GM12878 (cell line): Measurements from ENCODE around the gene FBXL17. TPM values are rescaled to one million over a fixed set of nuclear protein-coding genes. Genes with fewer than 3 reads are reported as not detected.

Source experiments
- ATAC-seq: fragments of 200-7000 bp; cut with Tn5 transposase; 3 replicates; pipeline ENCODE4 v1.9.1; 2020; ENCODE audit warnings: mild to moderate bottlenecking, moderate library complexity
- BruUV-seq: library from RNA; stranded (reverse); fragments of 400-500 nt; replicated peaks from 2 replicates; lab custom pipeline; 2021; lab: Mats Ljungman, UMichigan
- CTCF ChIA-PET: fragments of 300-600 bp; sonication (Branson Sonifier 250); formaldehyde crosslinking; extraction: SDS; loops from one replicate; lab custom pipeline; 2021; ENCODE audit warnings: inconsistent platforms; lab: Yijun Ruan, JAX
- POLR2A ChIA-PET: fragments of 350-600 bp; formaldehyde crosslinking; extraction: SDS; loops from one replicate; lab custom pipeline; 2021; ENCODE audit warnings: inconsistent platforms; lab: Charles Lee
- RAD21 ChIA-PET: fragments of 300-600 bp; sonication (Branson Sonifier 250); formaldehyde crosslinking; loops from one replicate; lab custom pipeline; 2023; ENCODE audit warnings: antibody characterized with exemption; ENCODE audit not compliant: unreplicated experiment; lab: Charles Lee
- SMC1A ChIA-PET: fragments of 300-600 bp; sonication (Branson Sonifier 250); formaldehyde crosslinking; loops from one replicate; lab custom pipeline; 2023; ENCODE audit not compliant: unreplicated experiment, uncharacterized antibody; lab: Charles Lee
- DNase-seq: peaks from one replicate; pipeline ENCODE4 v3.0.0-alpha.2; 2011; ENCODE audit warnings: low read depth, low spot score
- FAIRE-seq: peaks from 3 replicates; lab custom pipeline; 2011; peaks lifted over from hg19 to GRCh38; lab: Jason Lieb, UNC
- H2AFZ ChIP-seq: 2 replicates; pipeline ENCODE4 v1.6.0; 2011; ENCODE audit warnings: low read depth, low read length, control low read depth; ENCODE audit not compliant: control insufficient read depth
- H3K27ac ChIP-seq: 2 replicates; pipeline ENCODE4 v1.5.1; 2011; ENCODE audit warnings: control low read depth; ENCODE audit not compliant: control insufficient read depth, insufficient read depth
- H3K27me3 ChIP-seq, 2 experiments: replicated peaks in 1 of 2; 2 replicates each; pipeline versions ENCODE4 v1.6.0 to v1.6.1; 2011; ENCODE audit warnings: low read length in 1 of 2; ENCODE audit not compliant: control insufficient read depth in 2 of 2, insufficient read depth in 2 of 2
- H3K36me3 ChIP-seq, 2 experiments: 2 replicates each; pipeline ENCODE4 v1.5.1; 2011; ENCODE audit warnings: low read length in 1 of 2; ENCODE audit not compliant: control insufficient read depth in 2 of 2, insufficient read depth in 2 of 2
- H3K4me1 ChIP-seq: 2 replicates; pipeline ENCODE4 v1.6.1; 2011; ENCODE audit warnings: mild to moderate bottlenecking, low read length, moderate library complexity, mixed read lengths; ENCODE audit not compliant: control insufficient read depth, insufficient read depth
- H3K4me2 ChIP-seq: 2 replicates; pipeline ENCODE4 v1.6.0; 2011; ENCODE audit warnings: control low read depth; ENCODE audit not compliant: control insufficient read depth, insufficient read depth
- H3K4me3 ChIP-seq: fragments of 200-600 bp; sonication (generic); 2 replicates; pipeline ENCODE4 v1.5.1; 2016
- H3K79me2 ChIP-seq: 2 replicates; pipeline ENCODE4 v1.6.0; 2011; ENCODE audit warnings: low read length; ENCODE audit not compliant: control insufficient read depth, insufficient read depth
- H3K9ac ChIP-seq: 2 replicates; pipeline ENCODE4 v1.8.0; 2011; ENCODE audit warnings: low read length, control low read depth, mixed read lengths; ENCODE audit not compliant: control insufficient read depth, insufficient read depth
- H3K9me3 ChIP-seq: replicated peaks from 3 replicates; pipeline ENCODE4 v1.5.1; 2011; ENCODE audit warnings: mild to moderate bottlenecking, low read length; ENCODE audit not compliant: control insufficient read depth, insufficient read depth
- H4K20me1 ChIP-seq: 2 replicates; pipeline ENCODE4 v1.6.0; 2011; ENCODE audit not compliant: control insufficient read depth, insufficient read depth
- BACH1 ChIP-seq: fragments of 450-650 bp; IDR thresholded peaks from 2 replicates; pipeline ENCODE4 v1.6.1; 2017; ENCODE audit warnings: mild to moderate bottlenecking, borderline replicate concordance
- BMI1 ChIP-seq: fragments of 450-650 bp; IDR thresholded peaks from 2 replicates; pipeline ENCODE4 v1.6.1; 2016; ENCODE audit warnings: mild to moderate bottlenecking, moderate library complexity, borderline replicate concordance
- GATAD2B ChIP-seq: fragments of 450-650 bp; conservative IDR thresholded peaks from 2 replicates; pipeline ENCODE4 v1.6.1; 2017; ENCODE audit warnings: low read depth, mild to moderate bottlenecking, moderate library complexity
- NFXL1 ChIP-seq: fragments of 450-650 bp; IDR thresholded peaks from 2 replicates; pipeline ENCODE4 v1.6.1; 2017; ENCODE audit warnings: antibody characterized with exemption, mild to moderate bottlenecking, borderline replicate concordance
- SPI1 ChIP-seq: IDR thresholded peaks from 2 replicates; pipeline ENCODE4 v1.6.1; 2011; ENCODE audit warnings: low read depth, mild to moderate bottlenecking, low read length, moderate library complexity, borderline replicate concordance; ENCODE audit not compliant: insufficient read depth
- SREBF2 ChIP-seq: IDR thresholded peaks from 2 replicates; pipeline ENCODE4 v1.6.1; 2012; ENCODE audit warnings: mild to moderate bottlenecking, low read length
- ZZZ3 ChIP-seq: IDR thresholded peaks from 2 replicates; pipeline ENCODE4 v1.6.1; 2011; ENCODE audit warnings: low read depth; ENCODE audit not compliant: control insufficient read depth, insufficient read length
- WGBS: methylation state at CpG from one replicate; pipeline ENCODE4 v1.1.6; 2016; ENCODE audit warnings: low lambda C conversion rate; ENCODE audit not compliant: insufficient replicate concordance, insufficient coverage; ENCODE audit errors: missing lambda C conversion rate; 5-methylcytosine and 5-hydroxymethylcytosine counted together
- in situ Hi-C: fragments of 300-500 bp; cut with MboI; formaldehyde crosslinking; loops from 9 replicates; pipeline ENCODE4 v1.14.3; 2018; ENCODE audit warnings: mixed read lengths
- intact Hi-C: fragments of 100-400 bp; cut with micrococcal nuclease; formaldehyde crosslinking; loops from one replicate; pipeline ENCODE4 v1.14.2; 2022; ENCODE audit not compliant: unreplicated experiment
- polyA plus RNA-seq, 11 experiments: library from polyadenylated mRNA; depleted of rRNA in 4 of 11; unstranded in 6 of 11; stranded (reverse) in 5 of 11; fragments of >200 nt; fragmentation: Nextera tagmentation in 4 of 11; fragmentation: Illumina TruSeq in 1 of 11; extraction: Ambion mirVana in 4 of 11; extraction: Trizol in 1 of 11; gene quantifications; 1 replicate in 1 of 11; 2 replicates in 10 of 11; pipeline versions ENCODE4 v1.2.1 to v1.2.3, GENCODE V29; 2011 to 2016; ENCODE audit warnings: inconsistent platforms in 2 of 11, missing spikeins in 2 of 11, low read depth in 1 of 11
- total RNA-seq, 4 experiments: library from RNA; depleted of rRNA in 3 of 4; stranded (reverse); fragments of >200 nt in 3 of 4; fragmentation: Illumina TruSeq in 1 of 4; extraction: Trizol in 1 of 4; gene quantifications; 2 replicates each; pipeline versions ENCODE4 v1.2.1 to v1.2.3, GENCODE V29; 2013 to 2021
- TF ChIP-seq, protein P1 (sequence below): IDR thresholded peaks from 2 replicates; pipeline ENCODE4 v1.6.1; 2011; ENCODE audit warnings: mild to moderate bottlenecking, low read depth, low read length, moderate library complexity; ENCODE audit not compliant: insufficient replicate concordance
- TF ChIP-seq, protein P2 (sequence below): IDR thresholded peaks from 2 replicates; pipeline ENCODE4 v1.6.1; 2012; ENCODE audit warnings: low read length, inconsistent platforms
- TF ChIP-seq, protein P3 (sequence below): fragments of 450-650 bp; IDR thresholded peaks from 2 replicates; pipeline ENCODE4 v1.6.1; 2017; ENCODE audit warnings: borderline replicate concordance

Gene FBXL17
- total and polyA plus RNA-seq, 10 of the 15 experiments (the other 5 are each of a cell fraction or from before 2014, with no cell fraction given) = 0.88 to 9.0 (median 4.4) TPM

DNA sequence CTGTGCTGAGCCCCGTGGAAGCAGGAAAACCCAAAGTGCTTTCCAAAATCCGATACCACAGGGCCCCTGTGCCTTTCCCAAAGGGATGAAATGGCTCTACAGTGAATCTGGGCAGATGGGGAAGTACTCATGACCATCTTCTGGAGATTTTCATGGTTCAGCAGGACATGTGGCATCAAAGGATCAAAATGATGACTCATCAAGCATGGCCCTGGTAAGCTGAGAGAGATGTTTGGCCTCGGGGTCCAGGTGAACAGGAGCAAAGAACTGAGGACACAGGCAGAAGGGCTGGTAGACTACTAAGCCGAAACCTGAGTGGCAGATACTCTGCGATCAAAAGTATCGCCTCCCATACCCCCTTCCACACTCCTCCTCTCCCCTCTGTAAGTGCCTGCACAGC, 551.1 kb downstream of the FBXL17 start:
- TF ChIP-seq, protein P1, sequence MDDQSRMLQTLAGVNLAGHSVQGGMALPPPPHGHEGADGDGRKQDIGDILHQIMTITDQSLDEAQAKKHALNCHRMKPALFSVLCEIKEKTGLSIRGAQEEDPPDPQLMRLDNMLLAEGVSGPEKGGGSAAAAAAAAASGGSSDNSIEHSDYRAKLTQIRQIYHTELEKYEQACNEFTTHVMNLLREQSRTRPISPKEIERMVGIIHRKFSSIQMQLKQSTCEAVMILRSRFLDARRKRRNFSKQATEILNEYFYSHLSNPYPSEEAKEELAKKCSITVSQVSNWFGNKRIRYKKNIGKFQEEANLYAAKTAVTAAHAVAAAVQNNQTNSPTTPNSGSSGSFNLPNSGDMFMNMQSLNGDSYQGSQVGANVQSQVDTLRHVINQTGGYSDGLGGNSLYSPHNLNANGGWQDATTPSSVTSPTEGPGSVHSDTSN = no peak
- TF ChIP-seq BACH1 = no peak
- no peak for TF ChIP-seq GATAD2B
- TF ChIP-seq SPI1 = no peak
- no peak for TF ChIP-seq SREBF2
- TF ChIP-seq, protein P2, sequence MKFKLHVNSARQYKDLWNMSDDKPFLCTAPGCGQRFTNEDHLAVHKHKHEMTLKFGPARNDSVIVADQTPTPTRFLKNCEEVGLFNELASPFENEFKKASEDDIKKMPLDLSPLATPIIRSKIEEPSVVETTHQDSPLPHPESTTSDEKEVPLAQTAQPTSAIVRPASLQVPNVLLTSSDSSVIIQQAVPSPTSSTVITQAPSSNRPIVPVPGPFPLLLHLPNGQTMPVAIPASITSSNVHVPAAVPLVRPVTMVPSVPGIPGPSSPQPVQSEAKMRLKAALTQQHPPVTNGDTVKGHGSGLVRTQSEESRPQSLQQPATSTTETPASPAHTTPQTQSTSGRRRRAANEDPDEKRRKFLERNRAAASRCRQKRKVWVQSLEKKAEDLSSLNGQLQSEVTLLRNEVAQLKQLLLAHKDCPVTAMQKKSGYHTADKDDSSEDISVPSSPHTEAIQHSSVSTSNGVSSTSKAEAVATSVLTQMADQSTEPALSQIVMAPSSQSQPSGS = no peak
- no peak for TF ChIP-seq ZZZ3
- TF ChIP-seq, protein P3, sequence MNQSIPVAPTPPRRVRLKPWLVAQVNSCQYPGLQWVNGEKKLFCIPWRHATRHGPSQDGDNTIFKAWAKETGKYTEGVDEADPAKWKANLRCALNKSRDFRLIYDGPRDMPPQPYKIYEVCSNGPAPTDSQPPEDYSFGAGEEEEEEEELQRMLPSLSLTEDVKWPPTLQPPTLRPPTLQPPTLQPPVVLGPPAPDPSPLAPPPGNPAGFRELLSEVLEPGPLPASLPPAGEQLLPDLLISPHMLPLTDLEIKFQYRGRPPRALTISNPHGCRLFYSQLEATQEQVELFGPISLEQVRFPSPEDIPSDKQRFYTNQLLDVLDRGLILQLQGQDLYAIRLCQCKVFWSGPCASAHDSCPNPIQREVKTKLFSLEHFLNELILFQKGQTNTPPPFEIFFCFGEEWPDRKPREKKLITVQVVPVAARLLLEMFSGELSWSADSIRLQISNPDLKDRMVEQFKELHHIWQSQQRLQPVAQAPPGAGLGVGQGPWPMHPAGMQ = no peak
- TF ChIP-seq NFXL1 = no peak
- no peak for TF ChIP-seq BMI1
- Histone ChIP-seq H3K79me2 (no peaks in the 10 kb centered on the region), H3K27me3 (no peaks in the 10 kb centered on the region), H4K20me1 (no peaks in the 10 kb centered on the region), H3K4me1 (no peaks in the 10 kb centered on the region), H3K9ac (no peak overlapping the region), H3K36me3 (no peaks in the 10 kb centered on the region), H3K9me3 (no peaks in the 10 kb centered on the region), H3K4me2 (no peak overlapping the region), H2AFZ (no peak overlapping the region), H3K4me3 (no peak overlapping the region), H3K27ac (no peak overlapping the region)
- ChIA-PET RAD21 (no interaction called here), SMC1A (interaction anchor here (1.1 to 1.4 kb wide), 4 partner anchors 9 to 132 kb away, joined by 3 to 4 read pairs (median 4); no protein-coding TSS in a partner anchor), CTCF (interaction anchor here (1.1 kb wide), 1 partner anchor 105 kb away, joined by 3 read pairs; no protein-coding TSS in a partner anchor), POLR2A (interaction anchor here (1.4 kb wide), 1 partner anchor 14 kb away, joined by 3 read pairs; no protein-coding TSS in a partner anchor)
- DNase-seq (no peak), ATAC-seq (no peak), FAIRE-seq (no peak)
- 40% methylated on average over 6 of the region's 6 CpGs for WGBS
- intact Hi-C loops = no loop called here
- BruUV-seq = no TSS peak
- in situ Hi-C loops = no loop called here
